Right lobe of liver (tissue), 6 donors: ENCODE measurements around the gene RUSF1. TPM values are rescaled to one million over a fixed set of nuclear protein-coding genes. Genes with fewer than 3 reads are reported as not detected.

Experiments used
- ATAC-seq, 4 donors: fragments of 200-7000 bp; cut with Tn5 transposase; one replicate each; pipeline ENCODE4 v1.9.1; 2020; ENCODE audit warnings: mild to moderate bottlenecking in 4 of 4, moderate library complexity in 4 of 4
- DNase-seq, 3 donors: peaks; one replicate each; pipeline ENCODE4 v3.0.0-alpha.2; 2020
- H3K27ac ChIP-seq, 3 donors: fragments of 200-600 bp; one replicate each; pipeline ENCODE4 v1.8.0; 2022
- H3K27me3 ChIP-seq, 2 donors: fragments of 200-600 bp; one replicate each; pipeline ENCODE4 v1.8.0; 2022
- H3K36me3 ChIP-seq, 4 donors: fragments of 200-600 bp; sonication (generic) in 1 of 4; one replicate each; pipeline versions ENCODE4 v1.5.1 to v1.8.0; 2017 to 2022; ENCODE audit warnings: control low read depth in 1 of 4
- H3K4me1 ChIP-seq, 4 donors: fragments of 200-600 bp; sonication (generic) in 1 of 4; one replicate each; pipeline versions ENCODE4 v1.5.1 to v1.8.0; 2017 to 2022; ENCODE audit warnings: control low read depth in 1 of 4
- H3K4me3 ChIP-seq, 3 donors: fragments of 200-600 bp; one replicate each; pipeline ENCODE4 v1.8.0; 2022
- H3K9me3 ChIP-seq, 4 donors: fragments of 200-600 bp; sonication (generic) in 1 of 4; one replicate each; pipeline versions ENCODE4 v1.5.1 to v1.8.0; 2017 to 2022; ENCODE audit warnings: control low read depth in 1 of 4
- CTCF ChIP-seq, 4 donors: fragments of 200-600 bp in 3 of 4; fragments of 450-650 bp in 1 of 4; IDR thresholded peaks; one replicate each; pipeline versions ENCODE4 v1.5.1 to v1.8.0; 2016 to 2022; ENCODE audit warnings: antibody characterized with exemption in 4 of 4, mild to moderate bottlenecking in 2 of 4
- POLR2A ChIP-seq: fragments of 450-650 bp; IDR thresholded peaks from one replicate; pipeline ENCODE4 v1.6.1; 2017; ENCODE audit warnings: antibody characterized with exemption, mild to moderate bottlenecking
- WGBS: methylation state at CpG from one replicate; pipeline ENCODE4 v1.1.6; 2018; ENCODE audit warnings: low coverage, low lambda C conversion rate; ENCODE audit not compliant: insufficient coverage; ENCODE audit errors: missing lambda C conversion rate; 5-methylcytosine and 5-hydroxymethylcytosine counted together
- intact Hi-C, 2 donors: fragments of 100-400 bp; cut with DNase I; formaldehyde crosslinking; loops; one replicate each; pipeline versions ENCODE4 v1.11.2 to v1.14.1; 2022
- total RNA-seq, 6 experiments: library from RNA; depleted of rRNA in 2 of 6; stranded (reverse); fragments of >200 nt in 2 of 6; fragmentation: NEBNext Ultra II Directional in 3 of 6; extraction: Animal tissue kit (Norgen Biotek cat#: 25700) in 3 of 6; gene quantifications; one replicate each; pipeline versions ENCODE4 v1.1.0 to v1.2.4, GENCODE V29; 2016 to 2023
- donor health status: DM: no; HTN: yes; CAD: no.
- donor health status: DM: no; HTN: no; CAD: no.
- donor health status: DM: no; HTN: no; CAD: no.
- donor health status: DM: no; HTN: yes; CAD: no.
- donor health status: DM: no; HTN: yes; CAD: no.

Gene RUSF1
- total RNA-seq, 6 experiments from 2014 or later: 35.8 to 70.3 (median 54.5) TPM

- DNase-seq (peak; percentile 100), ATAC-seq (peak; percentile 77 to 87 (median 82))
- intact Hi-C loops: loop anchor here in 1 of 2 donors (10.0 kb wide), 1 partner anchor 275 kb away; the partner anchor contains the start of gene FUS
- TF ChIP-seq POLR2A: no peak
- TF ChIP-seq CTCF (IDR thresholded peaks at IDR 0.05): peak in 1 of 4 donors; percentile 2
- Histone ChIP-seq H3K27ac (peak overlapping the region; percentile 99 to 100 (median 99)), H3K36me3 (peaks cover 0 to 7% (median 2%) of the 10 kb centered on the region in 4 donors), H3K27me3 (no peaks in the 10 kb centered on the region), H3K9me3 (no peaks in the 10 kb centered on the region), H3K4me1 (peaks cover 0 to 53% (median 20%) of the 10 kb centered on the region in 4 donors), H3K4me3 (peak overlapping the region; percentile 75 to 81 (median 79))
- 5% methylated on average over 16 of the region's 61 CpGs for WGBS
Observed at GRCh38 chr16:31459687-31460581, 48.3 kb downstream of the RUSF1 start.

- no CpG with 5 or more reads among the region's 91 CpGs for WGBS
- H3K27me3 ChIP-seq: no peaks in the 10 kb centered on the region
- ATAC-seq: peak; percentile 73 to 81 (median 76)
- peaks cover 0 to 58% (median 22%) of the 10 kb centered on the region in 4 donors for H3K4me1 ChIP-seq
- intact Hi-C loops: loop anchor here in 1 of 2 donors (10.0 kb wide), 1 partner anchor 274 kb away; the partner anchor contains the start of gene FUS
- peak within 1 kb of the TSS; percentile 75 to 81 (median 79) for H3K4me3 ChIP-seq
- TF ChIP-seq POLR2A (peak; percentile 83), CTCF (IDR thresholded peaks at IDR 0.05) (peak; percentile 49 to 63 (median 62))
- no peaks in the 10 kb centered on the region for H3K36me3 ChIP-seq
- H3K9me3 ChIP-seq: no peaks in the 10 kb centered on the region
- peak within 1 kb of the TSS; percentile 99 to 100 (median 99) for H3K27ac ChIP-seq
- peak; percentile 98 to 99 (median 98) for DNase-seq
Observed at GRCh38 chr16:31458844-31459686, 49.1 kb downstream of the RUSF1 start, which contains the start of gene ARMC5. TSS of gene ARMC5 (plus strand) at chr16:31459501. CDS start at chr16:31459525, 24 bp downstream.

- no peak for TF ChIP-seq CTCF (IDR thresholded peaks at IDR 0.05)
- no peak for TF ChIP-seq POLR2A
- ATAC-seq (peak in 3 of 4 donors; percentile 0 to 4 (median 2)), DNase-seq (peak; percentile 62 to 73 (median 67))
- H3K27ac ChIP-seq: peak overlapping the region; percentile 99 to 100 (median 99)
- peaks cover 0 to 65% (median 25%) of the 10 kb centered on the region in 4 donors for H3K4me1 ChIP-seq
- WGBS: 0% methylated on average over 8 of the region's 42 CpGs
- no peaks in the 10 kb centered on the region for H3K27me3 ChIP-seq
- H3K4me3 ChIP-seq: peak overlapping the region; percentile 75 to 81 (median 79)
- intact Hi-C loops: loop anchor here in 1 of 2 donors (10.0 kb wide), 1 partner anchor 273 kb away; the partner anchor contains the start of gene FUS
- no peaks in the 10 kb centered on the region for H3K36me3 ChIP-seq
- no peaks in the 10 kb centered on the region for H3K9me3 ChIP-seq
Observed at GRCh38 chr16:31458073-31458843, 49.9 kb downstream of the RUSF1 start.
